ENCODE measurements around the gene CAPZA3.
"Not testable (repeated sequence)": the region's sequence is repeated elsewhere in the genome, so short reads cannot be mapped to it uniquely, and the experiment has no call there.

CAPZA3 gene

GRCh38 chr12:18754124-18754707 is 16.3 kb downstream of the CAPZA3 start:
- no peak for DNase-seq

- DNase-seq: no peak
These were observed 17.4 kb downstream of the CAPZA3 start for GRCh38 chr12:18755341-18755740.

DNA sequence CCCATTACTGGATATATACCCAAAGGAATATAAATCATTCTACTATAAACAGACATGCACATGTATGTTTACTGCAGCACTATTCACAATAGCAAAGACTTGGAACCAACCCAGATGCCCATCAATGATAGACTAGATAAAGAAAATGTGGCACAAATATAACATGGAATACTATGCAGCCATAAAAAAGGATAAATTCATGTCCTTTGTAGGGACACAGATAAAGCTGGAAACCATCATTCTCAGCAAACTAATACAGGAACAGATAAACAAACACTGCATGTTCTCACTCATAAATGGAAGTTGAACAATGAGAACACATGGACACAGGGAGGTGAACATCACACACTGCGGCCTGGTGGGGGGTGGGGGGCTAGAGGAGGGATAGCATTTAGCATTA is 28.6 kb downstream of the CAPZA3 start:
- not testable (repeated sequence) for DNase-seq

- no peak for DNase-seq
These were observed 44.9 kb downstream of the CAPZA3 start for GRCh38 chr12:18782827-18783226.

GRCh38 chr12:18785465-18785864 is 47.5 kb downstream of the CAPZA3 start:
- DNase-seq: not testable (repeated sequence)

Measured in activated gamma-delta T cell (primary cell).